AML-193 (cell line): Measurements from ENCODE around the gene TRPC4AP.
"Not testable (repeated sequence)": the region's sequence is repeated elsewhere in the genome, so short reads cannot be mapped to it uniquely, and the experiment has no call there.

ENCODE experiments used
- DNase-seq, 2 experiments: peaks; one replicate each; lab custom pipeline; 2025; lab: John Stamatoyannopoulos, UW

The TRPC4AP gene

GRCh38 chr20:35059110-35059509, 33.5 kb downstream of the TRPC4AP start:
- no peak for DNase-seq

- no peak for DNase-seq
Observed at GRCh38 chr20:35055445-35056276, 36.9 kb downstream of the TRPC4AP start.

GRCh38 chr20:35054814-35055213, 37.8 kb downstream of the TRPC4AP start:
- DNase-seq, result no peak

- DNase-seq, result not testable (repeated sequence)
Observed at GRCh38 chr20:35052616-35053015, 40.0 kb downstream of the TRPC4AP start.

- no peak for DNase-seq
Observed at GRCh38 chr20:35049776-35050352, 42.7 kb downstream of the TRPC4AP start.

- DNase-seq, result no peak
Observed at GRCh38 chr20:35048739-35049138, 43.9 kb downstream of the TRPC4AP start.

GRCh38 chr20:35042268-35042667, 50.3 kb downstream of the TRPC4AP start:
- DNase-seq, result no peak

GRCh38 chr20:35040646-35041045, 52.0 kb downstream of the TRPC4AP start:
- DNase-seq, result no peak

GRCh38 chr20:35039846-35040489, 52.6 kb downstream of the TRPC4AP start:
- DNase-seq, result no peak

GRCh38 chr20:35039146-35039545, 53.5 kb downstream of the TRPC4AP start:
- no peak for DNase-seq

- DNase-seq, result no peak
Observed at GRCh38 chr20:35034145-35034544, 58.5 kb downstream of the TRPC4AP start.

GRCh38 chr20:35030136-35030535, 62.5 kb downstream of the TRPC4AP start:
- DNase-seq, result no peak

- no peak for DNase-seq
Observed at GRCh38 chr20:35027301-35027700, 65.3 kb downstream of the TRPC4AP start.

GRCh38 chr20:35025116-35025515, 67.5 kb downstream of the TRPC4AP start:
- DNase-seq, result no peak

- no peak for DNase-seq
Observed at GRCh38 chr20:35023624-35024023, 69.0 kb downstream of the TRPC4AP start.

- DNase-seq, result no peak
Observed at GRCh38 chr20:35021831-35022230, 70.8 kb downstream of the TRPC4AP start.

- no peak for DNase-seq
Observed at GRCh38 chr20:35021063-35021462, 71.5 kb downstream of the TRPC4AP start.

- DNase-seq, result no peak
Observed at GRCh38 chr20:35020108-35020928, 72.3 kb downstream of the TRPC4AP start.

- DNase-seq, result no peak
Observed at GRCh38 chr20:35018590-35019371, 73.8 kb downstream of the TRPC4AP start.

- DNase-seq, result no peak
Observed at GRCh38 chr20:35017099-35017835, 75.3 kb downstream of the TRPC4AP start.

GRCh38 chr20:35015863-35016193, 76.8 kb downstream of the TRPC4AP start:
- no peak for DNase-seq
